ENCODE results near the gene SPINK4. TPM values are rescaled to one million over a fixed set of nuclear protein-coding genes. Genes with fewer than 3 reads are reported as not detected.

The SPINK4 gene
- total RNA-seq, 1 experiment from 2014 or later, result not detected

GRCh38 chr9:33246269-33246860 is 6.4 kb downstream of the SPINK4 start:
- DNase-seq (ENCODE audit: low read depth, low spot score), result no peak
- H3K36me3 ChIP-seq (ENCODE audit: control insufficient read depth in 1 of 2, insufficient read depth in 2 of 2, low read length in 2 of 2), result no peaks in the 10 kb centered on the region
- no TSS peak for BruUV-seq (replicated peaks)
- no peak overlapping the region for H3K9ac ChIP-seq (ENCODE audit: low read length)
- ChIA-PET RAD21 (ENCODE audit: low non-redundant PET in 1 of 2, low total read pairs in 2 of 2, uncharacterized antibody in 2 of 2, unreplicated experiment in 2 of 2) (no interaction called here), CTCF (no interaction called here), POLR2A (no interaction called here)
- no peaks in the 10 kb centered on the region for H3K79me2 ChIP-seq (ENCODE audit: insufficient read depth, low read length)
- no peak overlapping the region for H2AFZ ChIP-seq (ENCODE audit: low read depth, low read length, poor library complexity, severe bottlenecking)
- H3K4me3 ChIP-seq (replicated peaks in 1 of 2; ENCODE audit: low read depth in 1 of 2, low read length in 2 of 2), result no peak overlapping the region
- H3K9me2 ChIP-seq (ENCODE audit: insufficient read depth), result no peaks in the 10 kb centered on the region
- H4K20me1 ChIP-seq (ENCODE audit: insufficient read depth), result no peaks in the 10 kb centered on the region
- TF ChIP-seq, protein P1, sequence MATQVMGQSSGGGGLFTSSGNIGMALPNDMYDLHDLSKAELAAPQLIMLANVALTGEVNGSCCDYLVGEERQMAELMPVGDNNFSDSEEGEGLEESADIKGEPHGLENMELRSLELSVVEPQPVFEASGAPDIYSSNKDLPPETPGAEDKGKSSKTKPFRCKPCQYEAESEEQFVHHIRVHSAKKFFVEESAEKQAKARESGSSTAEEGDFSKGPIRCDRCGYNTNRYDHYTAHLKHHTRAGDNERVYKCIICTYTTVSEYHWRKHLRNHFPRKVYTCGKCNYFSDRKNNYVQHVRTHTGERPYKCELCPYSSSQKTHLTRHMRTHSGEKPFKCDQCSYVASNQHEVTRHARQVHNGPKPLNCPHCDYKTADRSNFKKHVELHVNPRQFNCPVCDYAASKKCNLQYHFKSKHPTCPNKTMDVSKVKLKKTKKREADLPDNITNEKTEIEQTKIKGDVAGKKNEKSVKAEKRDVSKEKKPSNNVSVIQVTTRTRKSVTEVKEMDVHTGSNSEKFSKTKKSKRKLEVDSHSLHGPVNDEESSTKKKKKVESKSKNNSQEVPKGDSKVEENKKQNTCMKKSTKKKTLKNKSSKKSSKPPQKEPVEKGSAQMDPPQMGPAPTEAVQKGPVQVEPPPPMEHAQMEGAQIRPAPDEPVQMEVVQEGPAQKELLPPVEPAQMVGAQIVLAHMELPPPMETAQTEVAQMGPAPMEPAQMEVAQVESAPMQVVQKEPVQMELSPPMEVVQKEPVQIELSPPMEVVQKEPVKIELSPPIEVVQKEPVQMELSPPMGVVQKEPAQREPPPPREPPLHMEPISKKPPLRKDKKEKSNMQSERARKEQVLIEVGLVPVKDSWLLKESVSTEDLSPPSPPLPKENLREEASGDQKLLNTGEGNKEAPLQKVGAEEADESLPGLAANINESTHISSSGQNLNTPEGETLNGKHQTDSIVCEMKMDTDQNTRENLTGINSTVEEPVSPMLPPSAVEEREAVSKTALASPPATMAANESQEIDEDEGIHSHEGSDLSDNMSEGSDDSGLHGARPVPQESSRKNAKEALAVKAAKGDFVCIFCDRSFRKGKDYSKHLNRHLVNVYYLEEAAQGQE (IDR thresholded peaks at IDR 0.05; ENCODE audit: low read depth), result no peak
- TF ChIP-seq TCF7L2 (IDR thresholded peaks at IDR 0.05; ENCODE audit: borderline replicate concordance, extremely low read depth, insufficient read depth, insufficient read length) (no peak), YY1 (IDR thresholded peaks at IDR 0.05; ENCODE audit: extremely low read depth, insufficient replicate concordance, low read depth, low read length) (no peak), SP1 (IDR thresholded peaks at IDR 0.05; ENCODE audit: low read depth) (no peak), POLR2A (IDR thresholded peaks at IDR 0.05; ENCODE audit: borderline replicate concordance, extremely low read depth, insufficient read depth, insufficient read length) (no peak), POLR2AphosphoS5 (IDR thresholded peaks at IDR 0.05; ENCODE audit: low read depth, low read length) (no peak), MAX (IDR thresholded peaks at IDR 0.05) (no peak), JUND (IDR thresholded peaks at IDR 0.05) (no peak), ZFX (IDR thresholded peaks at IDR 0.05) (no peak), SIN3A (IDR thresholded peaks at IDR 0.05; ENCODE audit: low read depth) (no peak), EGR1 (IDR thresholded peaks at IDR 0.05; ENCODE audit: low read depth) (no peak), FOSL1 (IDR thresholded peaks at IDR 0.05; ENCODE audit: low read depth) (no peak), ELF1 (IDR thresholded peaks at IDR 0.05; ENCODE audit: borderline replicate concordance, low read depth) (no peak)
- TF ChIP-seq, protein P2, sequence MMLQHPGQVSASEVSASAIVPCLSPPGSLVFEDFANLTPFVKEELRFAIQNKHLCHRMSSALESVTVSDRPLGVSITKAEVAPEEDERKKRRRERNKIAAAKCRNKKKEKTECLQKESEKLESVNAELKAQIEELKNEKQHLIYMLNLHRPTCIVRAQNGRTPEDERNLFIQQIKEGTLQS (IDR thresholded peaks at IDR 0.05), result no peak
- TF ChIP-seq, protein P3, sequence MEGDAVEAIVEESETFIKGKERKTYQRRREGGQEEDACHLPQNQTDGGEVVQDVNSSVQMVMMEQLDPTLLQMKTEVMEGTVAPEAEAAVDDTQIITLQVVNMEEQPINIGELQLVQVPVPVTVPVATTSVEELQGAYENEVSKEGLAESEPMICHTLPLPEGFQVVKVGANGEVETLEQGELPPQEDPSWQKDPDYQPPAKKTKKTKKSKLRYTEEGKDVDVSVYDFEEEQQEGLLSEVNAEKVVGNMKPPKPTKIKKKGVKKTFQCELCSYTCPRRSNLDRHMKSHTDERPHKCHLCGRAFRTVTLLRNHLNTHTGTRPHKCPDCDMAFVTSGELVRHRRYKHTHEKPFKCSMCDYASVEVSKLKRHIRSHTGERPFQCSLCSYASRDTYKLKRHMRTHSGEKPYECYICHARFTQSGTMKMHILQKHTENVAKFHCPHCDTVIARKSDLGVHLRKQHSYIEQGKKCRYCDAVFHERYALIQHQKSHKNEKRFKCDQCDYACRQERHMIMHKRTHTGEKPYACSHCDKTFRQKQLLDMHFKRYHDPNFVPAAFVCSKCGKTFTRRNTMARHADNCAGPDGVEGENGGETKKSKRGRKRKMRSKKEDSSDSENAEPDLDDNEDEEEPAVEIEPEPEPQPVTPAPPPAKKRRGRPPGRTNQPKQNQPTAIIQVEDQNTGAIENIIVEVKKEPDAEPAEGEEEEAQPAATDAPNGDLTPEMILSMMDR (IDR thresholded peaks at IDR 0.05 in 2 of 3, conservative IDR thresholded peaks at IDR 0.05 in 1 of 3; ENCODE audit: borderline replicate concordance in 1 of 3, insufficient read depth in 1 of 3, low read depth in 2 of 3, low read length in 2 of 3), result no peak
- TF ChIP-seq, protein P4, sequence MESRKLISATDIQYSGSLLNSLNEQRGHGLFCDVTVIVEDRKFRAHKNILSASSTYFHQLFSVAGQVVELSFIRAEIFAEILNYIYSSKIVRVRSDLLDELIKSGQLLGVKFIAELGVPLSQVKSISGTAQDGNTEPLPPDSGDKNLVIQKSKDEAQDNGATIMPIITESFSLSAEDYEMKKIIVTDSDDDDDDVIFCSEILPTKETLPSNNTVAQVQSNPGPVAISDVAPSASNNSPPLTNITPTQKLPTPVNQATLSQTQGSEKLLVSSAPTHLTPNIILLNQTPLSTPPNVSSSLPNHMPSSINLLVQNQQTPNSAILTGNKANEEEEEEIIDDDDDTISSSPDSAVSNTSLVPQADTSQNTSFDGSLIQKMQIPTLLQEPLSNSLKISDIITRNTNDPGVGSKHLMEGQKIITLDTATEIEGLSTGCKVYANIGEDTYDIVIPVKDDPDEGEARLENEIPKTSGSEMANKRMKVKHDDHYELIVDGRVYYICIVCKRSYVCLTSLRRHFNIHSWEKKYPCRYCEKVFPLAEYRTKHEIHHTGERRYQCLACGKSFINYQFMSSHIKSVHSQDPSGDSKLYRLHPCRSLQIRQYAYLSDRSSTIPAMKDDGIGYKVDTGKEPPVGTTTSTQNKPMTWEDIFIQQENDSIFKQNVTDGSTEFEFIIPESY (IDR thresholded peaks at IDR 0.05; ENCODE audit: extremely low read depth, insufficient replicate concordance, low read length), result no peak
- H3K4me1 ChIP-seq (ENCODE audit: control insufficient read depth in 1 of 2, insufficient read depth in 2 of 2, low read length in 2 of 2), result no peaks in the 10 kb centered on the region
- no peak overlapping the region for H3K4me2 ChIP-seq (ENCODE audit: low read length)
- intact Hi-C loops (cut with micrococcal nuclease), result no loop called here
- H3K27me3 ChIP-seq (ENCODE audit: insufficient read depth, low read length), result no peaks in the 10 kb centered on the region
- no peaks in the 10 kb centered on the region for H3K9me3 ChIP-seq (ENCODE audit: control insufficient read depth in 1 of 2, insufficient read depth in 1 of 2, low read depth in 1 of 2, low read length in 2 of 2)
- no peak for ATAC-seq
- no peak overlapping the region for H3K27ac ChIP-seq (ENCODE audit: low read depth, low read length)

Data from HCT116 (cell line).